Kidney epithelial cell (primary cell): Measurements from ENCODE around the gene PRKCQ. TPM values are rescaled to one million over a fixed set of nuclear protein-coding genes. Genes with fewer than 3 reads are reported as not detected.
"Not testable (repeated sequence)": the region's sequence is repeated elsewhere in the genome, so short reads cannot be mapped to it uniquely, and the experiment has no call there.

ENCODE experiments used
- DNase-seq: peaks from one replicate; pipeline ENCODE4 v3.0.0-alpha.2; 2010; ENCODE audit warnings: low read depth
- H3K27me3 ChIP-seq: 2 replicates; pipeline ENCODE4 v1.6.0; 2011; ENCODE audit warnings: low read length; ENCODE audit not compliant: control insufficient read depth, insufficient read depth
- H3K36me3 ChIP-seq: 2 replicates; pipeline ENCODE4 v1.5.1; 2011; ENCODE audit warnings: low read length; ENCODE audit not compliant: control insufficient read depth, insufficient read depth
- H3K4me3 ChIP-seq: 2 replicates; pipeline ENCODE4 v1.5.1; 2011; ENCODE audit warnings: low read depth, mild to moderate bottlenecking, control low read depth, low read length
- CTCF ChIP-seq: IDR thresholded peaks from 2 replicates; pipeline ENCODE4 v1.5.1; 2011; ENCODE audit warnings: mild to moderate bottlenecking, moderate library complexity, low read length, control low read depth, inconsistent platforms; ENCODE audit not compliant: insufficient read depth, poor library complexity, severe bottlenecking
- total RNA-seq: library from RNA; depleted of rRNA; stranded (reverse); fragments of >200 nt; gene quantifications from 2 replicates; pipeline ENCODE4 v1.2.3, GENCODE V29; 2015

PRKCQ gene
- total RNA-seq, 1 donor from 2014 or later: 8.1 TPM

GRCh38 chr10:6455592-6455991, 124.5 kb downstream of the PRKCQ start:
- no peaks in the 10 kb centered on the region for H3K36me3 ChIP-seq
- no peak for DNase-seq
- no peaks in the 10 kb centered on the region for H3K27me3 ChIP-seq
- TF ChIP-seq CTCF: no peak
- H3K4me3 ChIP-seq: no peak overlapping the region

GRCh38 chr10:6446711-6447110, 133.4 kb downstream of the PRKCQ start:
- H3K36me3 ChIP-seq: no peaks in the 10 kb centered on the region
- H3K4me3 ChIP-seq: no peak overlapping the region
- DNase-seq: no peak
- TF ChIP-seq CTCF: no peak
- H3K27me3 ChIP-seq: no peaks in the 10 kb centered on the region

- H3K36me3 ChIP-seq: no peaks in the 10 kb centered on the region
- no peak overlapping the region for H3K4me3 ChIP-seq
- DNase-seq: no peak
- TF ChIP-seq CTCF: peak; percentile 78
- H3K27me3 ChIP-seq: no peaks in the 10 kb centered on the region
Observed at GRCh38 chr10:6445671-6446316, 134.3 kb downstream of the PRKCQ start.

GRCh38 chr10:6439875-6440274, 140.2 kb downstream of the PRKCQ start:
- not testable (repeated sequence) for DNase-seq, H3K27me3 ChIP-seq, H3K36me3 ChIP-seq, H3K4me3 ChIP-seq

- Histone ChIP-seq H3K36me3 (no peaks in the 10 kb centered on the region), H3K27me3 (no peaks in the 10 kb centered on the region), H3K4me3 (no peak overlapping the region)
- DNase-seq: no peak
- no peak for TF ChIP-seq CTCF
Observed at GRCh38 chr10:6431861-6432260, 148.2 kb downstream of the PRKCQ start.

- Histone ChIP-seq H3K4me3 (no peak overlapping the region), H3K27me3 (no peaks in the 10 kb centered on the region), H3K36me3 (no peaks in the 10 kb centered on the region)
- DNase-seq: no peak
- no peak for TF ChIP-seq CTCF
Observed at GRCh38 chr10:6431186-6431585, 148.9 kb downstream of the PRKCQ start.
